Motor neuron (in vitro differentiated cells): Measurements from ENCODE around the gene SEC11A. TPM values are rescaled to one million over a fixed set of nuclear protein-coding genes. Genes with fewer than 3 reads are reported as not detected.
A peak's percentile ranks its signal among the peaks of the same experiment; 100 is the strongest.

ENCODE experiments used
- ATAC-seq, 8 experiments: fragments of 200-7000 bp; cut with Tn5 transposase; replicated peaks in 6 of 8; 2 replicates each; pipeline ENCODE4 v1.8.0; 2021; ENCODE audit warnings: mild to moderate bottlenecking in 8 of 8, moderate library complexity in 8 of 8
- H3K27ac ChIP-seq, 2 donors: fragments of 250-450 bp; sonication (Bioruptor Pico); 2 replicates each; pipeline ENCODE4 v1.9.0; 2021; ENCODE audit warnings: antibody characterized with exemption in 2 of 2, mild to moderate bottlenecking in 2 of 2, moderate library complexity in 1 of 2
- H3K4me1 ChIP-seq, 2 donors: fragments of 250-450 bp; sonication (Bioruptor Pico); replicated peaks in 1 of 2; 2 replicates each; pipeline ENCODE4 v1.6.1; 2021; ENCODE audit warnings: antibody characterized with exemption in 2 of 2, mild to moderate bottlenecking in 2 of 2, moderate library complexity in 1 of 2
- H3K4me3 ChIP-seq, 5 donors: fragments of 250-450 bp; sonication (Bioruptor Pico); 2 replicates each; pipeline ENCODE4 v1.9.0; 2021; ENCODE audit warnings: antibody characterized with exemption in 5 of 5, mild to moderate bottlenecking in 5 of 5, moderate library complexity in 4 of 5
- WGBS, 10 experiments: fragments of 450-650 bp; shearing (Covaris generic); methylation state at CpG; one replicate each; pipeline ENCODE4 v1.0.0; 2022; 5-methylcytosine and 5-hydroxymethylcytosine counted together
- in situ Hi-C, 9 experiments: fragments of 400-800 bp; cut with MboI; loops; one replicate each; pipeline ENCODE4 v1.15.0; 2021; ENCODE audit warnings: low sequenced_read_pairs in 9 of 9, low pct_unique_long_range_greater_than_20kb in 2 of 9; ENCODE audit not compliant: unreplicated experiment in 9 of 9
- total RNA-seq, 8 experiments: library from RNA; unstranded; fragments of 300-600 nt; gene quantifications; 2 replicates each; pipeline versions ENCODE4 v1.2.3 to v1.2.4, GENCODE V29; 2022

The SEC11A gene
- total RNA-seq, 8 experiments from 2014 or later: 96.9 to 186 (median 133) TPM

DNA sequence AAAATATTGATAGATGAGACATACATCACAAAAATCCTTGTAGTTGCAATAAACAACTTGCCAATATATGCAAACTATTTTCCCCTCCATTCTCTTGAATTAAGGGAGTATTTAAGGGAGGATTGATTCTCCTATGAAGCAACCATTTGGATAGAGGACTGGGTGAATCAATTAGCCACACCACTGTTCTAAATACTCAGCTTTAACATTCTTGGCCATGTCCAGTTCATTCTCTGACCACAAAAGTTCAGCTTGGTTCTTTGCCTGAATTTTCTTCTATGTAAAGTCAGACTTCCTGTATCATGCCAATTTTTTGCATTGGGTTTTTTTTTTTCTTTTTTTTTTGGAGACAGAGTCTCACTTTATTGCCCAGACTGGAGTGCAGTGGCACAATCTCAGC is 15.8 kb upstream of the SEC11A start:
- no peak overlapping the region for H3K27ac ChIP-seq
- in situ Hi-C loops: no loop called here
- H3K4me3 ChIP-seq: no peak overlapping the region
- ATAC-seq: no peak
- H3K4me1 ChIP-seq: peaks cover 9% of the 10 kb centered on the region in 2 donors

DNA sequence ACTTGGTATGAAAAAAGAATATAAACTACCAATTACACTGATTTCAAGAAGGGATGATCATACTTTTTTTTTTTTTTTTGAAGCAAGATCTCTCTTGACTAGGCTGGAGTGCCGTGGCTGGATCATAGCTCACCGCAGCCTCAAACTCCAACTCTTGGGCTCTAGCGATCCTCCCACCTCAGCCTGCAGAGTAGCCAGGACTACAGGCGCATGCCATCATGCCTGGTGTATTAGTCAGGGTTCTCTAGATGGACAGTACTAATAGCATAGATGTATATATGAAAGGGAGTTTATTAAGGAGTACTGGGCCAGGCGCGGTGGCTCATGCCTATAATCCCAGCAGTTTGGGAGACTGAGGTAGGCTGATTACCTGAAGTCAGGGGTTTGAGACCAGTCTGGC is 11.5 kb upstream of the SEC11A start:
- Histone ChIP-seq H3K4me1 (no peaks in the 10 kb centered on the region), H3K27ac (no peak overlapping the region), H3K4me3 (no peak overlapping the region)
- no peak for ATAC-seq
- 82 to 100% (median 92%) methylated on average over 2 to 4 of the region's 6 CpGs; no CpG with 5 or more reads in 3 of the 10 experiments for WGBS, 10 experiments
- in situ Hi-C loops: no loop called here

DNA sequence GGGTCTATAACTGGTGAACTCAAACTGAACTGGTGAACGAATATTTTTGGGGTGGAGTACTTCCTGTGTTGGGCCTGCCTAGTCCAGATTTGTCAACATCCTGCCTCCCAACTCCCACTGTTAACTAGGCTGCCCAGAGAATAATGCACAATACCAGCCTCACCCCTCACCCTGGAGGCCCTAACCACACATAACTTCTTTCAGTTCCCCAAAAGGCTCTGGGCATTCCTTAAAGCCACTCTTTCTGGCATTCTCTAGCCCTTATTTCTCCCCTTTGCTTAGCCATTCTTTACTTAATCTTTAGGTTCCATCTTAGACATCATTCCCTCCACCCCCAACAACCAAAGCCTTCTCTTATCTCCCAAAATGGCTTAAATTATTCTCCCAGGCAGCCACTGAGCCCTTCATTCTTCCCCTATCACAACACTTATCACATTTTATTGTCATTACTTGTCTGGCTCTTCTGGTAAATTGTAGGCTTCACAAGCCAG is 9.1 kb upstream of the SEC11A start:
- peak in 3 of 8 experiments; percentile 72 to 99 (median 98) for ATAC-seq
- Histone ChIP-seq H3K4me3 (no peak overlapping the region), H3K4me1 (no peaks in the 10 kb centered on the region), H3K27ac (no peak overlapping the region)
- in situ Hi-C loops: no loop called here
- 88% methylated on average over 1 of the region's 1 CpG; no CpG with 5 or more reads in 9 of the 10 experiments for WGBS, 10 experiments

DNA sequence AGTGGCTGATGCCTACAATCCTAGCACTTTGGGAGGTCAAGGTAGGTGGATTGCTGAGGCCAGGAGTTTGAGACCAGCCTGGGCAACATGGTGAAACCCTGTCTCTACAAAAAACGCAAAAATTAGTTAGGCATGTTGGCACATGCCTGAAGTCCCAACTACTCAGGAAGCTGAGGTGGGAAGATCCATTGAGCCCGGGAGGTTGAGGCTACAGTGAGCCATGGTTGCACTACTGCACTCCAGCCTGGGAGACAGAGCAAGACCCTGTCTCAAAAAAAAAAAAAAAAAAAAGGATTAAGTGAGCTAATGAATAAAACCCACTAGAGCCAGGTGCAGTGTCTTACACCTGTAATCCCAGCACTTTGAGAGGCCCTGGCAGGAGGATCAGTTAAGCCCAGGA is 6.7 kb upstream of the SEC11A start:
- in situ Hi-C loops: no loop called here
- H3K27ac ChIP-seq: no peak overlapping the region
- H3K4me3 ChIP-seq: no peak overlapping the region
- no peak for ATAC-seq
- 80 to 100% methylated on average over 1 to 2 of the region's 2 CpGs; no CpG with 5 or more reads in 8 of the 10 experiments for WGBS, 10 experiments
- no peaks in the 10 kb centered on the region for H3K4me1 ChIP-seq

DNA sequence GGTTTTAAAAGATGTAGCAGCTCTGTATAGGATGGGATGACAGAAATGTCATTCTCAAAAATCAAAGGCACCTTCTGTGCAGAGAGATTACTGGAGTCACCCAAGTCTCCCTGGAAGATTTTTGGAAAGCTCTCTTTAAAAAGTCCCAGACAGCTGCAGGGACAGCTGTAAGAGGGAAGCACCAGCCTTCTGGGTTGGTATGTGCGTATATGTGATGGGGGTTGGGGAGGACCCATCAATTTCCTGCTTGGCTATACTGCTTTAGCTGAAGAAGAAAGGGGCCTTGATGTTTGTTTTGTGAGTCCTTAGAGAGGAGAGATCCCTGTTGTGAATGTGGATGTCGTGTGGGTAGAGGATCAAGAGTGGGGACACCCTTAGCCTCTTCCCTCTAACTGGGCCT is 5.4 kb upstream of the SEC11A start:
- H3K27ac ChIP-seq: no peak overlapping the region
- in situ Hi-C loops: no loop called here
- no peak overlapping the region for H3K4me3 ChIP-seq
- WGBS, 10 experiments: 33 to 57% (median 40%) methylated on average over 1 of the region's 2 CpGs; no CpG with 5 or more reads in 7 of the 10 experiments
- H3K4me1 ChIP-seq: peaks cover 0 to 4% of the 10 kb centered on the region in 2 donors
- ATAC-seq: no peak

DNA sequence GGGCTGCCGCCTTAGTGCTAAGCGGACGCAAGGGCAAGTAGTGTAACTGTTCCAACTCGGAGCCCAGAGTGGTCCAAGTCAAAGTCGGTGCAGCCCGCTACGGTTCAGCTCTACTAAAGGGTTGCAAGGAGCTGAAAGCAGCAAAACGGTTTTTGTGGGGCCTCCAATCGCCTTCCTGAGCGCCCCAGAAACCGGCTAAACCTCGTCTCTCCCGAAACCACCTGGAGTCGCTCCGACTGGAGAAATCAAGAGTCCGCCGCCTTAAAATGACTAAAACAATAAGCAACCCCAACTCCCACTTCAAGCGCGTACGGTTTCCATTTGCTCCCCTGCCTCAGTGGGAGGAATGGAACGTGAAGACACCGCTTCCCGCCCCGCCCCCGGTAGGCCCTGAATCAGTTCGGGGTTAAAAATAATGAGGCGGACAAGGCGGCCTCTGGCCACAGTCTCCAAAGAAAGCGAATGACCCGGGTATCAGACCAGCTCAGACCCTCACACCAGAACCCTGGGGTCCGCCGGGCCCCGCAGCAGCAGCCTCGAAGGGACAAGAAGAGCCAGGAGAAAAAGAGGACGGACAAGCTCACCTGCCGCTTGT is 401 bp downstream of the SEC11A start:
- H3K27ac ChIP-seq: peak overlapping the region; percentile 82 to 92
- peak; percentile 3 to 24 (median 12) for ATAC-seq
- 0 to 4% (median 1%) methylated on average over 4 to 15 of the region's 36 CpGs; no CpG with 5 or more reads in 3 of the 10 experiments for WGBS, 10 experiments
- in situ Hi-C loops: no loop called here
- H3K4me3 ChIP-seq: peak overlapping the region; percentile 62 to 94 (median 84)
- H3K4me1 ChIP-seq: peaks cover 4 to 6% of the 10 kb centered on the region in 2 donors

DNA sequence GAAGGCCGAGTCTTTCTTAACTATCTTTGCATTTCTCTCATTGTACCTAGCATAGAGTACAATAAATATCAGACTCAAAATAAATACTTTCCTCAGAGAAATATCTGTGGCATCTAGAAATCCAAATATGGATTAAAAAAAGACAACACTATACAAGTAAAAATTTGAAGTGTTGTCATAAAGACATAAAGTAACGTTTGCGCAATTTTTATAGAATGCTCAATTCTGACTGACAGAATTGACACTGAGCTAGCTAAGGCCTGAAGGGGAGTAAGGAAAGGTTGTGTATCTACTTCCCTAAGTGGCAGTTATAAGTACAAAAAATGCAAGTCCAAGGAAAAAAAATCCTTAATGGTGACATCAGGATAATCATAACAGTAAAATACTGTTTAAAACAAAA is 1.1 kb downstream of the SEC11A start:
- Histone ChIP-seq H3K27ac (peak overlapping the region in 1 of 2 donors; percentile 92), H3K4me1 (peaks cover 4 to 6% of the 10 kb centered on the region in 2 donors), H3K4me3 (peak overlapping the region; percentile 62 to 94 (median 84))
- no peak for ATAC-seq
- in situ Hi-C loops: no loop called here
- 25 to 83% (median 38%) methylated on average over 2 to 3 of the region's 3 CpGs for WGBS, 10 experiments

DNA sequence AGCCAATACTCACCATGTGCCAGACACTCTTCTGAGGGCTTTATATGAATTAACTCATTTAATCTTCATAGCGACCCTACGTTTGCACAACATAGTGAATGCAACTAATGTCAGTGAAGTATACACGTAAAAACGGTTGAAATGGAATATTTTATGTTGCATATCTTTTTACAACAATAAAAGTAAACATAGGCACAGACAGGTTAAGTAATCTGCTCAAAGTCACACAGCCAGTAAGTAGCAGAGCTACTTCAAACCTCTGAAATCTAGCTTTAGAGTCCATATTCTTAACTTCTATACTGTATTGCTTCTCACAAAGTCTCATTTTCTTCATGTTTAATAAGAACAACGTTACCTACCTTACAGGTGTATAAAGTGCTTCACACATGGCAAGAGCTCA is 1.6 kb downstream of the SEC11A start:
- peaks cover 4 to 6% of the 10 kb centered on the region in 2 donors for H3K4me1 ChIP-seq
- ATAC-seq: no peak

DNA sequence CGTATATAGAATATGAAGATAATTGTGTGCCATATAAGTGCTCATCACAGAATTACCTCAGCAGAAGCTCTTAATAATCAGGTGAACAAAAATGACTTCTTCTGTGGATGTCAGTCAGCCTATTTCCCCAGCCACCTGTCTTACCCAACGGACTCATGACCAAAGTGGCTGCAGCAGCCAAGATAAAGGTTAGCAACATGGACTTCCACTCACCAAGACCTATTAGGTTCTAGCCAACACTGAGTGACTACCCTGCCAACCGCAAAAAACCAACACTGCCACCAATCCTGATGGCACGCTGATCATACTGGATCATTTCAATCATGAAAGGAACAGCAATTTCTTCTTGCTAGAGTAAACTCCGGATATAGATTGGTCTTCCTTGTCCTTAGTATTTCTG is 12.1 kb downstream of the SEC11A start:
- no peak for ATAC-seq
- Histone ChIP-seq H3K27ac (no peak overlapping the region), H3K4me1 (no peaks in the 10 kb centered on the region), H3K4me3 (no peak overlapping the region)
- in situ Hi-C loops: no loop called here
- WGBS, 10 experiments: 83 to 100% (median 100%) methylated on average over 1 to 5 of the region's 5 CpGs

More for the DNA sequence above, 1.6 kb downstream of the SEC11A start:
- WGBS, 10 experiments: 33 to 100% (median 82%) methylated on average over 1 to 5 of the region's 5 CpGs
- in situ Hi-C loops: no loop called here
- H3K4me3 ChIP-seq: peak overlapping the region; percentile 62 to 94 (median 84)
- no peak overlapping the region for H3K27ac ChIP-seq

DNA sequence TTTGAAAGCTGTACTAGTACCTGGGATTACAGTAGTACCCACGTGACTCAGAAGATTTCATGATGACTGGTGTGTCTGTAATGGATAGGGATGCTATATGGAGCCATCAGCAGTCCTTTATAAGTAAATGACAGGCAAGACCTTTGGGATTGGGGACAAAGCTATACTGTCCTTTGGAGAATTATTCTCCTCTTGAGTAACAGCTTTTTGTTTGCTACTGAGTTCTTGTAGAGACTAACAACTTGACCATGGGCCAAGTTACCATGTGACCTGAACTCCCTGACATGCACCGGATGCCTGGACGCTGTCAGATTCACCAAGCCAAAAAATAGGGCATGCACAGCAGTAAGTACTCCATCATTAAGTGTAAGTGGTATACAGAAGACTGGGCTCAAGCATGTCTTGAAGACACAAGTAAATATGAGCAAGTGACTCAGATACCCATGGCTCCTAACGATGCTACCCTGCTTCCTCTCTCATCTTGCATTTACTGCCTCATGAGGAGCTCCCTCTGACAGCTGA is 12.9 kb downstream of the SEC11A start:
- ATAC-seq: peak in 3 of 8 experiments; percentile 12 to 55 (median 34)
- no peak overlapping the region for H3K4me3 ChIP-seq
- no peak overlapping the region for H3K27ac ChIP-seq
- WGBS, 10 experiments: 33 to 100% (median 81%) methylated on average over 2 to 4 of the region's 4 CpGs; no CpG with 5 or more reads in 3 of the 10 experiments
- no peaks in the 10 kb centered on the region for H3K4me1 ChIP-seq
- in situ Hi-C loops: no loop called here

DNA sequence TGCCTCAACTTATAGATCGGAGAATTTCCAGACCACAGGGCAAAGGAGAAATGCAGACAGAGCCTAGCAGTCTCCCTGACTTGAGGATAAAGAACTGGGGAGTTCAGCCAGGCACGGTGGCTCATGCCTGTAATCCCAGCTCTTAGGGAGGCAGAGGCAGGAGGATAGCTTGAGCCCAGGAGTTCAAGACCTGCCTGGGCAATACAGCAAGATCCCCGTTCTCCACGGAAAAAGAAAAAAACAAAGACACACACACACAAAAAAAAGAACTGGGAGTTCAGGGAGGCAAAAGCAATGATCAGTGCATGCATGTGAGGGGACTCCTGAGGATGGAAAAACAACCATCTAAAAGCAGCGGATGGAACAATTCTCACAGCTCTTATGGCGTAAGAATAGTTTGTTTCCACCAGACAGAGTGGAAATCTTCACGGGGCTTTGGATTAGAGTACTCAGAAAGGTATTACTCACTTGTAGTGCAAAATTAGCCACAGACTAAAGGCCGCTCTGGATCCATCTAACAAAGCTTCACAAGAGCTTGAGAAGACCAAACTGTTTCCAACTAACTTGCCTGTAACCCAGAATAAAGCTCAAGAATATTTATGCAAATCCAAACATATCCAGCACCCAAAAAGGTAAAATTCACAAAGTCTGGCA is 16.3 kb downstream of the SEC11A start:
- Histone ChIP-seq H3K4me3 (no peak overlapping the region), H3K4me1 (no peaks in the 10 kb centered on the region), H3K27ac (no peak overlapping the region)
- WGBS, 10 experiments: 78 to 100% (median 90%) methylated on average over 1 to 8 of the region's 8 CpGs
- in situ Hi-C loops: loop anchor here in 1 of 9 experiments (25.0 kb wide), 1 partner anchor 88 kb away; no protein-coding TSS in a partner anchor
- ATAC-seq: no peak

DNA sequence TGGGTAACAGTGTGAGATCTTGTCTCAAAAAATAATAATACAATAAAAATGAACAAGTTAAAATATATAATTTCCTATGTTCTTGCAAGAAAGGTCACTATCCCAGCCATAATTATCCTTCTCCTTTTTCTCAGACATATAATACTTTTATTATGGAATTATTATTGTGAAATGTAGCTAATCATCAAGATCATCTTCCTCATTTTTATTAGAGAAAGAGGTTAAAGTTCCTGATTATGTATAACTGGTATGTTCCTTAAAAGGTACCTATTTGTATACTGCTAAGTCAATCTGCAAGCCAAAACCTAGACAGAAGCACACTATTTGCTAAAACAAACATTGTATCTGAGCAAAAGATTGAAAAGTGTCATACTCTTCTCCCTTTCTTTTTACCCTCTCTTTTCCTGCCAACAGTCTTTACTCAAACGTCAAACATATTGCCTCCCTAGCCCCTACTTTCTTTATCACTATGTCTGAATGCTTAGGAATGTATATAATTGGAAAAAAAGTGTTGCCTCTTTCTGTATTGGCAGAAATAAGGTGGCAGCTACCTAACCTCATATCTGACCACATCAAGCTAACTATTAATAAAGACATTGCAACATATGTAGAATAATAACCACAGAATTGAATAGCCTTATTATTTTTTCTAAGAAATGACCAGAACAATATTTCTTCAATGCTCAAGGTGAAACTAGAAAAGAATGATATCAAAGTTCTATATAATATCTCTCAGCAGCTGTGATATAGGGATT is 18.5 kb downstream of the SEC11A start:
- H3K4me1 ChIP-seq: no peaks in the 10 kb centered on the region
- in situ Hi-C loops: loop anchor here in 1 of 9 experiments (25.0 kb wide), 1 partner anchor 90 kb away; no protein-coding TSS in a partner anchor
- WGBS, 10 experiments: 0 to 91% (median 68%) methylated on average over 1 of the region's 1 CpG; no CpG with 5 or more reads in 2 of the 10 experiments
- H3K27ac ChIP-seq: no peak overlapping the region
- H3K4me3 ChIP-seq: no peak overlapping the region
- no peak for ATAC-seq

DNA sequence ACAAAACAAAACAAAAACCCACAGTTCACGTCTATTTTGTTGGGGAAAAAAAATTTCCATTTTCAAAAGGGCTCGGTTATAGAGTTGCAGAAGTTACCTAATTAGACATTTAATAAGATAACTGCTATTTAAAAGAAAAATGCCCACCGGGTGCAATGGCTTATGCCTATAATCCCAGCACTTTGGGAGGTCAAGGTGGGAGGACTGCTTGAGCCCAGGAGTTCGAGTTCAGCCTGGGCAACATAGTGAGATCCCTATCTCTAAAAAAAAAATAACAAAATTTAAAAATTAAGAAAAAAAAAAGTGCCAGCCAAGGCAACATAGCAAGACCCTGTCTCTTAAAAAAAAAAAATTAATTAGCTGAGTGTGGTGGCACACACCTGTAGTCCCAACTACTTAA is 19.2 kb downstream of the SEC11A start:
- no peak overlapping the region for H3K27ac ChIP-seq
- WGBS, 10 experiments: 44 to 100% (median 89%) methylated on average over 2 to 4 of the region's 4 CpGs
- H3K4me1 ChIP-seq: no peaks in the 10 kb centered on the region
- H3K4me3 ChIP-seq: no peak overlapping the region
- in situ Hi-C loops: loop anchor here in 1 of 9 experiments (25.0 kb wide), 1 partner anchor 91 kb away; no protein-coding TSS in a partner anchor
- ATAC-seq: no peak
